ENCODE measurements around the gene MIDN.
A peak's percentile ranks its signal among the peaks of the same experiment; 100 is the strongest.
"Not testable (repeated sequence)": the region's sequence is repeated elsewhere in the genome, so short reads cannot be mapped to it uniquely, and the experiment has no call there.

The MIDN gene

DNA sequence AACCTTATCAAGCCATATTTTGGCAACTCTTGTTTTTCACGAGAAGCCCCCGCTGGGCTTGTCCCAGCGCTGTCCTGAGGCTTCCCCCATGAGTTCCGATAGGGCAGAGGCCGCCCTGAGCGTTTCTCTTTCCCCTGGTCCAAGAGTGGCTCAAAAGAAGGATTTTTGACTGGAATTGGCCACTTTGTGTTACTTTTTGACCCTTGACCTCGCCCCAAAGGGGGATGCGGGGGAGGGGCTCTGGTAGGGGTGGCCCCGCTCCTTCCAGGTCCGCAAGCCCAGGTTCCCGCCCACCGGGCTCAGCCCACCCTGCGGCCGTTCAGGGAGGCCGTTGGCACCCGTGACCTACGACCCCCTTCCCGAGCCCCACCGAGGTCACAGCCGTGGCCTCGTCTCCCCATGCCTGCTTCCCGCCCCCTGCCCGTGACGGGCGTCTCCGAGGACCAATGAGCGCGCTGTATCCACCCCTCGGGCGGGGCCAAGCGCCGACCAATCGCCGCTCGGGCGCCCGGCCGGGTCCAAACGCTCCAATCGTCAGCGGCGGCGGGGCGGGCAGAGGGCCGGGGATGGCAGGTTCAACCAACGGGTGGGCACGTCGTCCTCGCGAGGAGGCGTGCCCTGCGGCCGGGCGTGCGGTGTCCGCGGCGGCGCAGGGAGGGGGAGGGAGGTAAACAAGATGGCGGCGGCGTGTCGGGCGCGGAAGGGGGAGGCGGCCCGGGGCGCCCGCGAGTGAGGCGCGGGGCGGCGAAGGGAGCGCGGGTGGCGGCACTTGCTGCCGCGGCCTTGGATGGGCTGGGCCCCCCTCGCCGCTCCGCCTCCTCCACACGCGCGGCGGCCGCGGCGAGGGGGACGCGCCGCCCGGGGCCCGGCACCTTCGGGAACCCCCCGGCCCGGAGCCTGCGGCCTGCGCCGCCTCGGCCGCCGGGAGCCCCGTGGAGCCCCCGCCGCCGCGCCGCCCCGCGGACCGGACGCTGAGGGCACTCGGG, 43.0 kb upstream of the MIDN start, which contains the start of gene STK11:
Gene STK11, plus strand, starts transcription at position 665 of the 986 bp plus-strand sequence. CDS start 1,136 bp downstream, outside the sequence.
- Histone ChIP-seq H3K27ac (ENCODE audit: low read depth, low read length) (peak within 1 kb of the TSS; percentile 62), H3K79me2 (ENCODE audit: control insufficient read depth, low read length) (peaks cover 44% of the 10 kb centered on the region), H3K4me1 (ENCODE audit: control insufficient read depth, low read length) (peaks cover 22% of the 10 kb centered on the region), H3F3A (ENCODE audit: control insufficient read depth, insufficient read depth) (no peaks in the 10 kb centered on the region), H3K27me3 (ENCODE audit: control insufficient read depth, low read length) (no peaks in the 10 kb centered on the region), H3K36me3 (ENCODE audit: control insufficient read depth, low read length) (peaks cover 29% of the 10 kb centered on the region), H3K4me3 (ENCODE audit: low read length) (peak within 1 kb of the TSS; percentile 88), H3K4me2 (ENCODE audit: low read length) (peak within 1 kb of the TSS; percentile 100), H3K9me2 (replicated peaks; ENCODE audit: control insufficient read depth, low read length) (no peaks in the 10 kb centered on the region), H3K9me3 (ENCODE audit: control insufficient read depth, insufficient read depth, low read length) (no peaks in the 10 kb centered on the region), H4K20me1 (ENCODE audit: control insufficient read depth, insufficient read depth, low read depth, low read length) (no peaks in the 10 kb centered on the region)
- TF ChIP-seq EZH2phosphoT487 (IDR thresholded peaks at IDR 0.05; ENCODE audit: borderline replicate concordance, low read length) = no peak
- TF ChIP-seq, protein P1, sequence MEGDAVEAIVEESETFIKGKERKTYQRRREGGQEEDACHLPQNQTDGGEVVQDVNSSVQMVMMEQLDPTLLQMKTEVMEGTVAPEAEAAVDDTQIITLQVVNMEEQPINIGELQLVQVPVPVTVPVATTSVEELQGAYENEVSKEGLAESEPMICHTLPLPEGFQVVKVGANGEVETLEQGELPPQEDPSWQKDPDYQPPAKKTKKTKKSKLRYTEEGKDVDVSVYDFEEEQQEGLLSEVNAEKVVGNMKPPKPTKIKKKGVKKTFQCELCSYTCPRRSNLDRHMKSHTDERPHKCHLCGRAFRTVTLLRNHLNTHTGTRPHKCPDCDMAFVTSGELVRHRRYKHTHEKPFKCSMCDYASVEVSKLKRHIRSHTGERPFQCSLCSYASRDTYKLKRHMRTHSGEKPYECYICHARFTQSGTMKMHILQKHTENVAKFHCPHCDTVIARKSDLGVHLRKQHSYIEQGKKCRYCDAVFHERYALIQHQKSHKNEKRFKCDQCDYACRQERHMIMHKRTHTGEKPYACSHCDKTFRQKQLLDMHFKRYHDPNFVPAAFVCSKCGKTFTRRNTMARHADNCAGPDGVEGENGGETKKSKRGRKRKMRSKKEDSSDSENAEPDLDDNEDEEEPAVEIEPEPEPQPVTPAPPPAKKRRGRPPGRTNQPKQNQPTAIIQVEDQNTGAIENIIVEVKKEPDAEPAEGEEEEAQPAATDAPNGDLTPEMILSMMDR (IDR thresholded peaks at IDR 0.05; ENCODE audit: low read depth, low read length, poor library complexity, severe bottlenecking) = no peak

DNA sequence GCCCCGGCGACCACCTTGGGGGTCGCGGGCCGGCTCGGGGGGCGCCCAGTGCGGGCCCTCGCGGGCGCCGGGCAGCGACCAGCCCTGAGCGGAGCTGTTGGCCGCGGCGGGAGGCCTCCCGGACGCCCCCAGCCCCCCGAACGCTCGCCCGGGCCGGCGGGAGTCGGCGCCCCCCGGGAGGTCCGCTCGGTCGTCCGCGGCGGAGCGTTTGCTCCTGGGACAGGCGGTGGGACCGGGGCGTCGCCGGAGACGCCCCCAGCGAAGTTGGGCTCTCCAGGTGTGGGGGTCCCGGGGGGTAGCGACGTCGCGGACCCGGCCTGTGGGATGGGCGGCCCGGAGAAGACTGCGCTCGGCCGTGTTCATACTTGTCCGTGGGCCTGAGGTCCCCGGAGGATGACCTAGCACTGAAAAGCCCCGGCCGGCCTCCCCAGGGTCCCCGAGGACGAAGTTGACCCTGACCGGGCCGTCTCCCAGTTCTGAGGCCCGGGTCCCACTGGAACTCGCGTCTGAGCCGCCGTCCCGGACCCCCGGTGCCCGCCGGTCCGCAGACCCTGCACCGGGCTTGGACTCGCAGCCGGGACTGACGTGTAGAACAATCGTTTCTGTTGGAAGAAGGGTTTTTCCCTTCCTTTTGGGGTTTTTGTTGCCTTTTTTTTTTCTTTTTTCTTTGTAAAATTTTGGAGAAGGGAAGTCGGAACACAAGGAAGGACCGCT, 42.1 kb upstream of the MIDN start:
- no peaks in the 10 kb centered on the region for H3K27me3 ChIP-seq (ENCODE audit: control insufficient read depth, low read length)
- peaks cover 29% of the 10 kb centered on the region for H3K36me3 ChIP-seq (ENCODE audit: control insufficient read depth, low read length)
- H3F3A ChIP-seq (ENCODE audit: control insufficient read depth, insufficient read depth) = no peaks in the 10 kb centered on the region
- H3K79me2 ChIP-seq (ENCODE audit: control insufficient read depth, low read length) = peaks cover 53% of the 10 kb centered on the region
- peak overlapping the region; percentile 88 for H3K4me3 ChIP-seq (ENCODE audit: low read length)
- TF ChIP-seq, protein P1 (IDR thresholded peaks at IDR 0.05; ENCODE audit: low read depth, low read length, poor library complexity, severe bottlenecking) = no peak
- no peak for TF ChIP-seq EZH2phosphoT487 (IDR thresholded peaks at IDR 0.05; ENCODE audit: borderline replicate concordance, low read length)
- H3K9me3 ChIP-seq (ENCODE audit: control insufficient read depth, insufficient read depth, low read length) = no peaks in the 10 kb centered on the region
- peaks cover 22% of the 10 kb centered on the region for H3K4me1 ChIP-seq (ENCODE audit: control insufficient read depth, low read length)
- peak overlapping the region; percentile 80 for H3K4me2 ChIP-seq (ENCODE audit: low read length)
- H3K9me2 ChIP-seq (replicated peaks; ENCODE audit: control insufficient read depth, low read length) = no peaks in the 10 kb centered on the region
- H4K20me1 ChIP-seq (ENCODE audit: control insufficient read depth, insufficient read depth, low read depth, low read length) = peaks cover 1% of the 10 kb centered on the region; the same call in 1 of the 2 replicates
- H3K27ac ChIP-seq (ENCODE audit: low read depth, low read length) = peak overlapping the region; percentile 62

DNA sequence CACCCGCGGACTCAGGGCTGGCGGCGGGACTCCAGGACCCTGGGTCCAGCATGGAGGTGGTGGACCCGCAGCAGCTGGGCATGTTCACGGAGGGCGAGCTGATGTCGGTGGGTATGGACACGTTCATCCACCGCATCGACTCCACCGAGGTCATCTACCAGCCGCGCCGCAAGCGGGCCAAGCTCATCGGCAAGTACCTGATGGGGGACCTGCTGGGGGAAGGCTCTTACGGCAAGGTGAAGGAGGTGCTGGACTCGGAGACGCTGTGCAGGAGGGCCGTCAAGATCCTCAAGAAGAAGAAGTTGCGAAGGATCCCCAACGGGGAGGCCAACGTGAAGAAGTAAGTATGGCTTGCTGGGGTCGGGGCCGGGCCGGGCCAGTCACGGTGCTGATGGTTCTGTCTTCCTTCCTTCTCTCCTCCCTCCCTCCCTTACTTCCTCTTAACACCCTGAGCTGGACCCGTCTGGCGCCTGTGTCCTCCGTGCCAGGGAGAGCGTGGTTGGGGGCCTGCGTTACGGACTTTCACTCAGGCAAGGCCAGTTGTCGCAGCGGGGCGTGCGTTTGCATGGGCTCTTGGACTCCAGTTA, 41.4 kb upstream of the MIDN start:
- H3K4me1 ChIP-seq (ENCODE audit: control insufficient read depth, low read length) = peaks cover 22% of the 10 kb centered on the region
- peaks cover 60% of the 10 kb centered on the region for H3K79me2 ChIP-seq (ENCODE audit: control insufficient read depth, low read length)
- H3K36me3 ChIP-seq (ENCODE audit: control insufficient read depth, low read length) = peaks cover 36% of the 10 kb centered on the region
- H3K27ac ChIP-seq (ENCODE audit: low read depth, low read length) = peak overlapping the region; percentile 62
- TF ChIP-seq EZH2phosphoT487 (IDR thresholded peaks at IDR 0.05; ENCODE audit: borderline replicate concordance, low read length) = no peak
- TF ChIP-seq, protein P1 (IDR thresholded peaks at IDR 0.05; ENCODE audit: low read depth, low read length, poor library complexity, severe bottlenecking) = no peak
- H3K9me3 ChIP-seq (ENCODE audit: control insufficient read depth, insufficient read depth, low read length) = no peaks in the 10 kb centered on the region
- peak overlapping the region; percentile 88 for H3K4me3 ChIP-seq (ENCODE audit: low read length)
- H3F3A ChIP-seq (ENCODE audit: control insufficient read depth, insufficient read depth) = no peaks in the 10 kb centered on the region
- H3K4me2 ChIP-seq (ENCODE audit: low read length) = peak overlapping the region; percentile 80
- no peaks in the 10 kb centered on the region for H3K27me3 ChIP-seq (ENCODE audit: control insufficient read depth, low read length)
- peaks cover 6% of the 10 kb centered on the region; the same call in 1 of the 2 replicates for H4K20me1 ChIP-seq (ENCODE audit: control insufficient read depth, insufficient read depth, low read depth, low read length)
- H3K9me2 ChIP-seq (replicated peaks; ENCODE audit: control insufficient read depth, low read length) = no peaks in the 10 kb centered on the region

DNA sequence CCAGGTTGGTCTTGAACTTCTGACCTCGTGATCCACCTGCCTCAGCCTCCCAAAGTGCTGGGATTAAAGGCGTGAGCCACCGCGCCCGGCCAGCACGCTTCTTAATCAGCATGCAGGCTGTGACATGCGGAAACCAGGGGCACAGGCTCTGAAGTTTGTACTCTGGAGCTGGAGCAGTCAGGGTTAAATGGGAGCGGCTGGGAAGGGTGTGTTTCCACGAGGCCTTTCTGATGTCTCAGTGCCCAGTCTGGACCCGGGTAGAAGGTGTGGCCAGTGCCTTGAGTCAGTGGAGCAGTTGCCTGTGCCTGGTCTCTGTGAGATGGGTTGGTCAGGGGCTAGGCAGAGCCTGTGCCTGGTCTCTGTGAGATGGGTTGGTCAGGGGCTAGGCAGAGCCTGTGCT, 39.6 kb upstream of the MIDN start:
- H3K36me3 ChIP-seq (ENCODE audit: control insufficient read depth, low read length) = peaks cover 43% of the 10 kb centered on the region
- H3K27ac ChIP-seq (ENCODE audit: low read depth, low read length); H4K20me1 ChIP-seq (ENCODE audit: control insufficient read depth, insufficient read depth, low read depth, low read length); H3K9me2 ChIP-seq (replicated peaks; ENCODE audit: control insufficient read depth, low read length); H3K27me3 ChIP-seq (ENCODE audit: control insufficient read depth, low read length); H3K9me3 ChIP-seq (ENCODE audit: control insufficient read depth, insufficient read depth, low read length); H3F3A ChIP-seq (ENCODE audit: control insufficient read depth, insufficient read depth): not testable (repeated sequence)
- H3K4me1 ChIP-seq (ENCODE audit: control insufficient read depth, low read length) = peaks cover 23% of the 10 kb centered on the region
- 0 out of 2 replicates have a peak overlapping the region, but pooled peaks have one; percentile 22 for H3K4me3 ChIP-seq (ENCODE audit: low read length)
- peak overlapping the region; percentile 80 for H3K4me2 ChIP-seq (ENCODE audit: low read length)
- H3K79me2 ChIP-seq (ENCODE audit: control insufficient read depth, low read length) = peaks cover 78% of the 10 kb centered on the region
